ENCODE results near the gene STXBP1.

- TF ChIP-seq CTCF (IDR thresholded peaks at IDR 0.05; ENCODE audit: low read depth, low read length, poor library complexity, severe bottlenecking) (no peak), EZH2phosphoT487 (IDR thresholded peaks at IDR 0.05; ENCODE audit: borderline replicate concordance, low read length) (no peak)
Observed at GRCh38 chr9:127711226-127711701, 99.2 kb downstream of the STXBP1 start.
